HEK293T (cell line): ENCODE data around the gene TNFAIP8L1.
A peak's percentile ranks its signal among the peaks of the same experiment; 100 is the strongest.

Experiments used
- CTCF ChIA-PET: fragments of 350-600 bp; formaldehyde crosslinking; extraction: SDS; loops from one replicate; lab custom pipeline; 2021; ENCODE audit warnings: antibody characterized with exemption, inconsistent platforms; lab: Yijun Ruan, JAX
- POLR2A ChIA-PET: fragments of 350-600 bp; formaldehyde crosslinking; extraction: SDS; loops from one replicate; lab custom pipeline; 2020; ENCODE audit warnings: antibody characterized with exemption, inconsistent platforms; lab: Yijun Ruan, JAX
- DNase-seq: peaks from one replicate; pipeline ENCODE4 v3.0.0; 2012; ENCODE audit warnings: mixed read lengths; ENCODE audit errors: extremely low spot score
- ARNT ChIP-seq: fragments of 450-650 bp; IDR thresholded peaks from 2 replicates; pipeline ENCODE4 v1.6.1; 2017; ENCODE audit warnings: mild to moderate bottlenecking
- BHLHE40 ChIP-seq: fragments of 450-650 bp; IDR thresholded peaks from 2 replicates; pipeline ENCODE4 v1.6.1; 2016; ENCODE audit warnings: mild to moderate bottlenecking, moderate library complexity, borderline replicate concordance
- CTBP1 ChIP-seq: fragments of 450-650 bp; IDR thresholded peaks from 2 replicates; pipeline ENCODE4 v1.6.1; 2016; ENCODE audit warnings: borderline replicate concordance
- ELF4 ChIP-seq: fragments of 450-650 bp; IDR thresholded peaks from 2 replicates; pipeline ENCODE4 v1.6.1; 2017; ENCODE audit warnings: antibody characterized with exemption
- FOXA1 ChIP-seq: fragments of 450-650 bp; IDR thresholded peaks from 2 replicates; pipeline ENCODE4 v1.6.1; 2016; ENCODE audit warnings: mild to moderate bottlenecking
- FOXK2 ChIP-seq: fragments of 450-650 bp; IDR thresholded peaks from 2 replicates; pipeline ENCODE4 v1.6.1; 2016; ENCODE audit warnings: mild to moderate bottlenecking
- FOXM1 ChIP-seq: fragments of 450-650 bp; IDR thresholded peaks from 2 replicates; pipeline ENCODE4 v1.6.1; 2017; ENCODE audit warnings: mild to moderate bottlenecking, borderline replicate concordance
- HDGF ChIP-seq: fragments of 450-650 bp; IDR thresholded peaks from 2 replicates; pipeline ENCODE4 v1.6.1; 2017; ENCODE audit warnings: antibody characterized with exemption, borderline replicate concordance
- L3MBTL2 ChIP-seq: fragments of 450-650 bp; conservative IDR thresholded peaks from 2 replicates; pipeline ENCODE4 v1.6.1; 2016; ENCODE audit warnings: mild to moderate bottlenecking
- LEF1 ChIP-seq: fragments of 450-650 bp; IDR thresholded peaks from 2 replicates; pipeline ENCODE4 v1.6.1; 2017; ENCODE audit warnings: mild to moderate bottlenecking, borderline replicate concordance
- NFRKB ChIP-seq: fragments of 450-650 bp; IDR thresholded peaks from 2 replicates; pipeline ENCODE4 v1.6.1; 2016; ENCODE audit warnings: mild to moderate bottlenecking, moderate library complexity
- PKNOX1 ChIP-seq: fragments of 450-650 bp; IDR thresholded peaks from 2 replicates; pipeline ENCODE4 v1.6.1; 2016
- SP1 ChIP-seq: fragments of 450-650 bp; IDR thresholded peaks from 2 replicates; pipeline ENCODE4 v1.6.1; 2017
- SUZ12 ChIP-seq: fragments of 450-650 bp; IDR thresholded peaks from 2 replicates; pipeline ENCODE4 v1.6.1; 2016; ENCODE audit warnings: mild to moderate bottlenecking
- TARDBP ChIP-seq: fragments of 450-650 bp; IDR thresholded peaks from 2 replicates; pipeline ENCODE4 v1.6.1; 2016
- ZNF384 ChIP-seq: fragments of 450-650 bp; IDR thresholded peaks from 2 replicates; pipeline ENCODE4 v1.6.1; 2016

The TNFAIP8L1 gene

GRCh38 chr19:4638828-4639530 lies at the start of gene TNFAIP8L1:
Gene TNFAIP8L1 (plus strand): TSS chr19:4639516. CDS start chr19:4651870, 12,354 bp downstream.
- CTCF ChIA-PET: interaction anchor here (0.6 kb wide), 1 partner anchor 13 kb away, joined by 3 read pairs; no protein-coding TSS in a partner anchor
- POLR2A ChIA-PET: no interaction called here
- DNase-seq: peak; percentile 100

GRCh38 chr19:4589579-4590410 lies 49.5 kb upstream of the TNFAIP8L1 start:
- CTCF ChIA-PET: interaction anchor here (0.6 to 1.8 kb wide), 4 partner anchors 10 to 83 kb away, joined by 3 to 9 read pairs (median 6); no protein-coding TSS in a partner anchor
- TF ChIP-seq L3MBTL2 (no peak), SP1 (no peak), NFRKB (no peak), FOXK2 (no peak), FOXM1 (no peak), SUZ12 (no peak), TARDBP (no peak), ZNF384 (no peak), FOXA1 (no peak), BHLHE40 (no peak), CTBP1 (no peak), PKNOX1 (no peak), HDGF (no peak), LEF1 (no peak), ELF4 (no peak)
- DNase-seq: no peak
- POLR2A ChIA-PET: no interaction called here

More at GRCh38 chr19:4638828-4639530, at the start of gene TNFAIP8L1:
- TF ChIP-seq FOXM1 (peak; percentile 92), TARDBP (no peak), SP1 (no peak)

- ChIA-PET POLR2A (no interaction called here), CTCF (interaction anchor here (1.3 to 1.8 kb wide), 3 partner anchors 11 to 46 kb away, joined by 6 to 9 read pairs (median 7); no protein-coding TSS in a partner anchor)
- TF ChIP-seq ARNT (no peak), ZNF384 (no peak), LEF1 (no peak), L3MBTL2 (no peak), BHLHE40 (no peak), SUZ12 (no peak), TARDBP (no peak), FOXM1 (no peak), FOXK2 (no peak), FOXA1 (no peak), CTBP1 (no peak), NFRKB (no peak), PKNOX1 (no peak), ELF4 (no peak)
- no peak for DNase-seq
Measured at GRCh38 chr19:4590559-4590958, 48.8 kb upstream of the TNFAIP8L1 start.

DNA sequence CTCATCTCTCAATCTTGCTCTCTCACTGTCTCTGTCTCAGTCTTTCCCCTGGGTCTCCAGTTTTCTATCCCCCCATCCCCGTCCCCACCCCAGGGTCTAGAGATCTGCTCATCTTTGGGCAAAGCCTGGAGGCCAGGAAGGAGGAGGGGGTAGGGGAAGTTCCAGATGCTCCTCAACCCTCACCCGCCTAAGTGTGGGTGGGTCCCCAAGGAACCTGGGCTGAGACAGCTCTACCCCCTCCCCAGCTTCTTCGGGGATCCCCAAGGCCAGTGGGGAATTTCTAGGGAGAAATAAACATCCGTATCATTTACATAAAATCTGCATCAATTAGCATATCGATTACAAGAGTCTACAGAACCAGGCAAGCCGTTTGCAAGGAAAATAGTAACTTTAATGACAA lies 48.0 kb upstream of the TNFAIP8L1 start:
- POLR2A ChIA-PET: no interaction called here
- no peak for TF ChIP-seq TARDBP
- no peak for TF ChIP-seq HDGF
- no peak for TF ChIP-seq PKNOX1
- no peak for TF ChIP-seq FOXA1
- TF ChIP-seq LEF1: no peak
- TF ChIP-seq NFRKB: no peak
- no peak for TF ChIP-seq ZNF384
- TF ChIP-seq FOXK2: no peak
- TF ChIP-seq ARNT: no peak
- no peak for TF ChIP-seq L3MBTL2
- TF ChIP-seq ELF4: no peak
- TF ChIP-seq BHLHE40: no peak
- no peak for TF ChIP-seq SP1
- TF ChIP-seq CTBP1: no peak
- no peak for TF ChIP-seq FOXM1
- no peak for TF ChIP-seq SUZ12
- CTCF ChIA-PET: interaction anchor here (1.7 kb wide), 1 partner anchor 15 kb away, joined by 4 read pairs; no protein-coding TSS in a partner anchor
- DNase-seq: no peak

GRCh38 chr19:4592445-4592844 lies 46.9 kb upstream of the TNFAIP8L1 start:
- no peak for TF ChIP-seq FOXK2
- TF ChIP-seq LEF1: no peak
- no peak for TF ChIP-seq PKNOX1
- TF ChIP-seq ARNT: no peak
- TF ChIP-seq ZNF384: no peak
- TF ChIP-seq HDGF: no peak
- TF ChIP-seq BHLHE40: no peak
- no peak for TF ChIP-seq FOXM1
- TF ChIP-seq SP1: no peak
- no peak for TF ChIP-seq CTBP1
- no peak for TF ChIP-seq FOXA1
- no peak for TF ChIP-seq TARDBP
- no peak for TF ChIP-seq SUZ12
- no peak for DNase-seq
- POLR2A ChIA-PET: interaction anchor here (0.5 to 1.2 kb wide), 2 partner anchors 15 to 118 kb away, joined by 3 read pairs; no protein-coding TSS in a partner anchor
- CTCF ChIA-PET: interaction anchor here (1.1 to 1.7 kb wide), 2 partner anchors 17 to 44 kb away, joined by 3 to 4 read pairs; no protein-coding TSS in a partner anchor
